Stimulated activated CD4-positive, alpha-beta T cell treated with anti-CD3 and anti-CD28 coated beads, Interleukin-4, amount 100 ng/mL, for 24 hours (primary cell): ENCODE measurements around the gene RAB4A.

Source experiments
- DNase-seq: peaks from one replicate; pipeline ENCODE4 v3.0.0-alpha.2; 2020

Gene RAB4A, protein sequence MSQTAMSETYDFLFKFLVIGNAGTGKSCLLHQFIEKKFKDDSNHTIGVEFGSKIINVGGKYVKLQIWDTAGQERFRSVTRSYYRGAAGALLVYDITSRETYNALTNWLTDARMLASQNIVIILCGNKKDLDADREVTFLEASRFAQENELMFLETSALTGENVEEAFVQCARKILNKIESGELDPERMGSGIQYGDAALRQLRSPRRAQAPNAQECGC

DNA sequence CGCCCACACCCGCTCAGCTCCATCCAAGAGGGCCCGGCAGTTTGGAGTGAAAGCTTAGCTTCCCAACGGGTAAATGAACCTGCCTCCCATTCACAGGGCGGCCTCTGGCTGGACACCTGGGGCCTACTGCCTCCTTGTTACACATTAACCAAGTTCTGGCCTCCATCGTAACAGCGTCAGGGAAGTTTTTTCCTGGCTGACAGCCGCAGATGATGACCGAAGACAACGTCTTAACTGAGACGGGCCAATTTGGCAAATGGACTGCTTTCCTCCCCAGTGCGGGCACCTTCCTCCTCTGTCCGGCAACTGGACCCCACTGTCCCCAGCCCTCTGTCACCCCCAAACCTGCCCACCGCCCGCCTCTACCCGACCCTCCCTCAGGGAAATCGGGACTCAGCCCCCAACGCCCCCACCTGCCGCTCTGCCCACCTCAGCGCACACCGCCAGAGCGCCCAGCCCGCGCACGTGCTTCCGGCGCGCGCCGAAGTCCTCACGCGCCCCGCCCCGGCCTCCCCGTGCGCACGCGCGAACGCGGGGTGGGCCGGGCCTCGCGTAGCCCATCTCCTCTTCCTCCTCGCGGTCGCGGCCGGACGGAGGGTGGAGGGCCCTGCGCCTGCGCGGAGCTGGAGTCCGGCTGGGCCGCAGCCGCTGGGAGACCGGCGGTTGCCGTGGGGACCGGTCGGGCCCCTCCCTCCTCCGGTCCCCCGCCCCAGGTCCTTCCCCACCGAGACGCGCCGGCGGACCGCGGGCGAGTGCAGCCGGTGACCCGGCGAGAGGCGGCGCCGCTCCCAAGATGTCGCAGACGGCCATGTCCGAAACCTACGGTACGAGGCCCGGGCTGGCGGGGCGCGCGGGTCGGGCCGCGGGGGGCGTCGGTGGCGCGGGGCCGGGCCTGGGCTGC, at the start of gene RAB4A:
RAB4A (plus strand) TSS at position 565 of the 901 bp plus-strand sequence; CDS start at position 794, 229 bp downstream.
- peak; percentile 68 for DNase-seq

DNA sequence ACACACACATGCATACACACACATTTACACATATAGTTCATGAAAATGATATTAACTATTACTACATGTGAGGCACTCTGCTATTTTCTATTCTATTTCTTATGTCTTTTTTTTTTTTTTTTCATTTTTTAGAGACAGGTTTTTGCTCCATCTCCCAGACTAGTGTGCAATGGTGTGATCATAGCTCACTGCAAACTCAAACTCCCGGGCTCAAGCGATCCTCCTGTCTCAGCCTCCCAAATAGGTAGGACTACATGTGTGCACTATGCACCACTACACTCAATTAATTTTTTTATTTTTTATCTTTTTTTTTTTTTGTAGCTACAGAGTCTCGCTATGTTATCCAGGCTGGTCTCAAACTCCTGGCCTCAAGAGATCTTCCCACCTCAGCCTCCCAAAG, 48.8 kb upstream of the RAB4A start:
- no peak for DNase-seq

DNA sequence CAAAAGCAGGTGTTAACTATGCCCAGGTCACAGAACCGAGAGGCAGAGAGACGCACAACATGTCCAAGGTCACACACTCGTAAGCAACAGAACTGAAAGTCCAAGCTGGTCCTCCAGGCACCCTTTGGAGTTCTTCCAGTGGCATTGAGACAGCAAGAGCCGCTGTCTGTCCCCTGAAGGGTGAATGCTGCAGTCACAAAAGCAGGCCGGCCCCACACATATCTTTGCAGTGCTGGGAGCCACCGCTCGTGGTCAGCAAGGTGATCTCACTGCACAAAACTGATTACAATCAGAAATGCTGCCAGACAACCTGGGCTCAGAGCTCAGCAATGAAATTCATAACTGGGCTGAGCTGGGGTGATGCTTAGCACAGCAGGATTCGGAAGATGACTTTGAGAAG, 47.4 kb upstream of the RAB4A start:
- DNase-seq, result no peak

DNA sequence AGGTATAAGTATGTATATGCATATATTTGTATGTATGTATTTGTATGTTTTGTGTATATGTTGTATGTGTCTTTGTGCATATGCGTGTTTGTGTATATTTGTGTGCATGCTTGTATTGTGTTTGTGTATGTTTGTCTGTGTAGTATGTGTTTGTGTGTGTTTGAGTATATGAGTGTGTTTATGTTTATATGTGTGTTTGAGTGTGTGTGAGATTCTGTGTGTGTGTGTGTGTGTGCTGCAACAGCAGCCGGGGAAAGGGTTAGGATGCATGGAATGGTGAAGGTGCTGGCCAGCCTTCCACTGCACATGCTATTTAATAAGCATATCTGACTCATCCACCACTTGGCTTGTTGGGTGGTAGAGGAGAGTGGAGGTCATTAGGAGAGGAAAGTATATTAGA, 46.6 kb upstream of the RAB4A start:
- no peak for DNase-seq

DNA sequence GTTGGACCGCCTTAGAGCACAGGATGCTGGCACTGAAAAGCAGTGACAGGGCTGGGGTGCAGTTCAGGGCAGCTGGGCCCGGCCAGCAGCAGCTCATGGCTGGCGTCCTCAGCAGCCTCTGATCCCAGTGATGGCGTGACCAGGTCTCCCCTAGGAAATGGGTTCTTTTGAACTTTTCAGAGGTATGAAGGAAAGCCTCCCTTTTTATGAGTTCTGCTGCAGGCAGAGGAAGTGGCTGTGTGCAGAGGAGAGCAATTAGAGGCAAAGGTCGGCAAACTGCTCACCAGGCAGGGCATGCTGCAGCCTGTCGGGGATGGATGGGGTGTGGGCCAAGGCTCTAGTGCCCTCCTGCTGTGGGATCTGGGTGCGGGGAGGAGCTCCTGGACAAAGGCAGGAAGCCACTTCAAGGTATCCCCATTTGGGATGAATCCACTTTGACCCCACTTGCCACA, 45.6 kb upstream of the RAB4A start:
- DNase-seq, result no peak

DNA sequence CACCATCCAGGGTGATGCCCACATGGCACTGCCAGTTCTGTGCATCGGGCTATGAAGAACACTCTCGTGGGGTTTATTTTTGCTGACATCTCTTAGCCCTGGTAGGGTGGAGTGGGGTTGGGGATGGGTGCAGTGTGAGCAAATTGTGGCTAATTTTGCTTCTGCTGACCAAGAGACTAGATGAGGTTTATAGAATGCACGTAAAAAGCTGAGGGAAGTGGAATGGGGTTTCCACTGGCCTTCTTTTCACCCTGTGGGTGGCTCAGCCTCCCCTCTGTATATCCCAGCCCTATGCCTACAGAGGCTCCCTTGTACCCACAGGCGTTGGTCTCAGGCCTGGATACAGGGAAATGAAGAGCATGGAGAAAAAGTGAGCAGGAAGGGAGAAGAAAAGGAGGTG, 44.1 kb upstream of the RAB4A start:
- no peak for DNase-seq

DNA sequence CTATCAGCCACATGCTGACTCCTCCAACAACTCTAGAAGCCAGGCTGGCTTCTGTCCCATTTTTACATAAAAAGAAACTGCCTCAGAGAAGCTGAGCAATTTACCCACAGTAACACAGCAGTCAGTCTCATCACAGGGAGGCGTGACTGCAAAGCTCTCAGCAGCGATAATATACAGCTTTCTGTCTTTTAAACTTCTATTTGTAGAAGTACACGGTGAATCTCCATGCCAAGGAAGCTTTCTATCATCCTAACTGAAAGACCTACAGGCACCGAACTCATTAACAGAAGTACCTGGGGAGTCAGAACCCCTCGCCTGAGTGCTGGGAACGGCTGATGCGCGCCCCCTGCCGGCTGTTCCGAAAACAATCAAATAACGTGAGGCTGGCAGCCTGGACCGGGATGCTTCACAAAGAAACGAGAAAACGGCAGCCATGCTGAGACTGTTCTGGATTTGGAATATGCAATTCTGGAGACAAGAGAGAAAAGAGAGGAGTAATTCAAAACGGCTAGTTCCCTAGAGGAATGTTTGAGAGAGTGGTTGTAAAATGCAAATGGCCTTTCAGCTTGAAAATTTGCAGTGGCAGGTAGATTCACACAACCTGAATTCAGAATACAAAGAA, 43.5 kb upstream of the RAB4A start:
- DNase-seq, result peak; percentile 84

DNA sequence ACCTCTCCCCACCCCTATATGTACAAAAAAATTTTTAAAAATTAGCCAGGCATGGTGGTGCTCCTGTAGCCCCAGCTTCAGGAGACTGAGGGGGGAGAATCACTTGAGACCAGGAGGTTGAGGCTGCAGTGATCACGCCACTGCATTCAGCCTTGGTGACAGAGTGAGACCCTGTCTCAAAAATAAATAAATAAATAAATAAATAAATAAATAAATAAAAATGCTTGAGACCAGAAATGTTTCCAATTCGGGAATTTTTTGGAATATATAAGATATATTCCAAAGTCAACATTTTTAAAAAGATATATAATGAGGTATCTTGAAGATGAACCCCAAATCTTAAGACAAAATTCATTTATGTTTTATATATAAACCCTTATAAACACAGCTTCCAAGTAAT, 42.4 kb upstream of the RAB4A start:
- DNase-seq, result no peak

DNA sequence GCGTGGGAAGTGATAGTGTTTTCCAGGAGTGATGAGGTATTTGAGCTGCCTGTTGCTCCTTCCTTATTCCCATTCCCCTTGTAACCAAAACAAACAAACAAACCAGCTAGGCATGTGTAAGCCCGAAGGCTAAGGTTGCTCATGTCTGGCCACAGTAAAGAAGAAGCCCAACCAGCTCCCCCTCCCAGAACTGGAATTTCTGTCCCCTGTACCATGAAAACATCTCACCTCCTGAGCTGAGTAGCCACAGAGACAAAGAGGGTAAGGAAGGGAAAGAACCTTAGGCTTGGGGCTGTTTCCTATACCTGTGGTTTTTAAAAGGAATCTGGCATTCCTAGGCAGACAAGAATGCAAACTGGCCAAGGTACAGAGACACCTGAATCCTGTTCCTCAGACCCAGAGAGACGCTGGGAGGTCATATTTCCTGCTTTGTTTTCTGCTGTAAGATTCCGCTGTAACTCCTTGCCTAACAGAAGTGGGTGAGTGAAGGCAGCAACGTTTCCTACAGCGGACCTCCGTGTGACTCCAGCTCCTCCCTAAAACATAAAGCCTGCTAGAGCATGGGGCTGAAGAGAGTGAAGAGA, 41.7 kb upstream of the RAB4A start:
- DNase-seq, result no peak

DNA sequence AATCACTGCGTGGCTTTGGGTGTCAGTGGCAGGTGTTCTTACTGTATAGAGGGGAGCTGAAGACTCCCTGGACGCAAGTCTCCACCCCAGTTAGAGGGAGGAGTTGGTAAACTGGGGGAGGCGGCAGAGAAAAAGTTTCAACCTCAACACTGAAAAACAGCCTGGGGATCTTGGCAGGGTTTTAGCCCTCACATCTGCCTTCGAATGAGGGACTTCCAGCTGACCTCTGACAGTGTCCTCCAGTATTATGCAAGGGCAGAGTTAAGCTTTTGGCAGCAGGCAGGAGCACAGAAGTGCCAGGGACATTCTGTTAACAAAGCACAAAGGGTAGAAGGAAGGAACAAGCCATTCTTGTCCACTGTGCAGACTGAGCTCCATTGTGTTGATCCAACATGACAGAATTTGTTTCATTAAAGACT, 41.2 kb upstream of the RAB4A start:
- DNase-seq, result no peak

DNA sequence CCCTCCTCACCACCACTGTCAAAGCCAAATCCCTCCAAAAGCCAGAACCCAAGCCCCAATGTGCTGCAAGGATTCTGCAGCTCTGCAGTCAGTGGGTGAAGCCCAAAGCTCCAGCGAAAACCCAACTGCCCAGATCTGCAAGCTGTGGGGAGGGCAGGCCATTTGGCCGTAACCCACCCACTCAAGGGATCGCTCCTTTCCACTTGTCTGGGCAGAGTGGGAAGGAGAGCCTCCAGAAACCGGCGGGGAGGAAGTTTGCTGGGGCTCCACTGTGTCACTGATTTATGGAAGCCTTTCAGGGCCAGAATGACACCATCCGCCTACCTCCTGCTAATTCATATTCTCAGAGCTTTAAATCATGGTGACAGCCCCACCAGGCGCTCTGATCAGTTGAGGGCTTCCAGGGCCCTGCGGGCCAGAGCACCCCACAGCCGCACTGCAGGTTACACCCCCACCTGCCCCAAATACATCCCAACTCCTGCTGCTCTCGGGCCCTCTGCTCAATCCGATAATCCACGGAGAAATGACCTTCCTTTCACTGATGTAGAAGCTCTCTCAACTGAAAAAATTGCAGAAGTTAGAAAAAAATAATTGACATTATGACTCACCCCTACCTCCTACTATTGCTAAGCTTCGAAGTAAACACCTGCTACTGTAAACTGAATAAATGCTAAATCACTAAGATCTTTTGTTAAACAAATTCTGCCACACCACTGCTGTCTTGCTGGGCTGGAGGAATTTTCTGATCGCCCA, 40.6 kb upstream of the RAB4A start:
- no peak for DNase-seq

DNA sequence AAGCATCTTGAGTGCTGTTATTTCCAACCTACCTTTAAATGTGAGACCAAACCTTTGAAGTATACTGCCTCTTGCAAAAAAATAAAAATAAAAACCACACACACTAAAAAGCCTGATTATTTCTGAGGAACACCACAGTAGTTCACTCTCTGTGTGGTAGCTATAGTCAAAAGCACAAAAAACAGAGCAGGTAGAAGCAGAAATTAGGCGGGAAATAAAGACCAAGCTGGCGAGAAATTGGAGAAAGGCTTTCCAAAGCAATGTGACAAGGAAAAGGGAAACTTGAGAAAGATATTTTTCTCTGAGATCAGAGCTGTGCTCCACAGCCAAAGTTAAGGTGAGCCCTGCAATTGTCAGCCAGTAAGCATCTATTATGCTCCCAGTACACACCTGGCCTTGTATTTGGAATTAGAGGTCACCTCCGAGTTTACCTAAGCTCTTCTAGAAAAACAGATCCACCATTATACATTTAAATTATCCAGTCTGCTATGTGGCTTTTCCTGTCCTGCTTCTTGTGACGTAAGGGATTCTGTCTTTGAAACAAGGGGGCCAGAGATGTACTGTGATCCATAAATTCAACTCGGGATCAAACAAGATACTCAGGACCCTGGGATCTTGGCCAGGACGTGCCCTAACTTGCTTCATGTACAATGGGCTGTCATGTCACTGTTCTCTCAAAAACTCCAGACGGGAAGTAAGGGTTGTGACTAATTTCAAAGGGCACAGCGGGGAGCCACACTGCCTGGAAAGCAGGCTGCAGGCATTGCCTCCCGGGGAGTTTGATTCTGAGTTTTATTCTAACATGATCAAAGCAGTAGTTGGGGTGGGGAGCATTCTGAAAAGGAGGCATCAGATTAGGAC, 39.8 kb upstream of the RAB4A start:
- no peak for DNase-seq

DNA sequence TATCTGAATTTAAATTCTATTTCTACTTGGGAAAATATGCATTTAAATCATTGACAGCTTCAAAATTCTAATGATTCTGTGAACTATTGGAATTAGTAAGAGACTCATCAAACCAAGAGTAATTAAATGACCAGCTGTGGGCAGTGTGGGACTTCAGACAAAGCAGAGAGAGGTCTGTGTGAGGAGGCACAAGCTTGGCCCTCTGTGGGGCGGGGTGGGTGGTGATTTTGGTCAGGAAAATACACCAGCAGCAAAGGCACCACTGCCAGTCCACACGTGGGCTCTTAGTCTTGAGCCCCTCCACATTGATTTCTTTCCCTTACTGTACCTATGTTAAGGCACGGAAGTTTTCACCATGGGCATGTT, 39.2 kb upstream of the RAB4A start:
- DNase-seq, result no peak

DNA sequence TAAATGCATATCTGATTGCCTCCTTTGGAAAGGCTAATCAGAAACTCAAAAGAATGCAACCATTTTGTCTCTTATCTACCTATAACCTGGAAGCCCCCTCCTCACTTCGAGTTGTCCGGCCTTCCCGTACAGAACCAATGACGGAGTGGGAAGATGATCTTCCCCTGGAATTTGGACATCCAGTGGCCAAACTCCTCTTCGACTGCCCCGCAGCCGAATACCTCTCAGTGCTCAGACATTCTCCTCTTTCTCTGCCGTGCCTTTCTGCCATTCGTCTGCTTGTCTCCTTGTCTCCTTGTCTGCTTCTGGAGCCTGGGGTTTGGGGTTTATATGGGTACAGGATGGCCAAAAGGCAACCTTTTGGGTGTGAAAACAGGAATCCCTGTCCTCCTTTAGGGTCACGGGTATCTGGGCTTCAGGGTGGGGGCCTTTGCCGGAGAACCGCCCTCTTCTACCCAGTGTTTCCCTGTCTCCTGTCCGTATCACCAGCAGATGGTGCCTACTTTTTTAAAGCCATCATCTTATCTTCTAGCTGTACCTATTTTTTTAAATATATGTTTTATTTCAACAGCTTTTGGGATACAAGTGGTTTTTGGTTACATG, 35.9 kb upstream of the RAB4A start:
- DNase-seq, result no peak

DNA sequence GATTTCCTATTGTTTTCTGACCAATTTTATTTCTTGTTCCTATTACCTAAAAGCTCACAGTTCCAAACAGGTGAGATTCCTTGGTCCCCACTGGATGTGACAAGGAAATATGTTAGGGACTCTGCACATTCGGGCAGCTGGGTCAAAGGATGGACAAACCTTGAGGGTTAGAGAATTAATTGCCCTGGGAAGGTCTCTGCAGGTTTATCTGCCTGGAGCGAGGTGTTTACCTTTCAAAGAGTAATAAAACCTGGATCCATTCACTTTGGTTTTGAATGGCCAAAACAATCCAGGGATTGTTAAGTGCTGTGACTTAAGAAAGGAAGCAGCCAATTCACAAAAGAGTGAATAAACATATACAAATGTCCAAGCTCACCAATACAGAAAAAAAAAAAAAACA, 33.6 kb upstream of the RAB4A start:
- DNase-seq, result no peak

DNA sequence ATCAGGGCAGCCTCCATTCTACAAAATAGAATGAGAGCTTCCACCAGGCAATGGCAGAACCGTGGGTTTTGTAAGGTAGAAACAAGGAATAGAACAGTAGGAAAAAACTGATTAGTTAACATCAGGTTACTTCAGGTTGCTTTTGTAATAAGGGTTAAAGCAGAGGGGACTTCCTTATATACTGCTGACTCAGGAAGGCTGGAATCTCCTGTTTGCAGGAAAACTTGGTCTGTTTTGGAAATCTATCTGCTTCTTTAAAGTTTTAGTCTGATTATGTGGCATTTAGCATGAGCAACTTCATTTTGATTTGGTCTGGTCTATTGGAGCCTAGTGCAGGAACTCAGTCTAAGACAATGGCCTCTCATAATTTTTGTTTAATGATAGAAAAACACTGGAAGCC, 32.7 kb upstream of the RAB4A start:
- DNase-seq, result no peak

DNA sequence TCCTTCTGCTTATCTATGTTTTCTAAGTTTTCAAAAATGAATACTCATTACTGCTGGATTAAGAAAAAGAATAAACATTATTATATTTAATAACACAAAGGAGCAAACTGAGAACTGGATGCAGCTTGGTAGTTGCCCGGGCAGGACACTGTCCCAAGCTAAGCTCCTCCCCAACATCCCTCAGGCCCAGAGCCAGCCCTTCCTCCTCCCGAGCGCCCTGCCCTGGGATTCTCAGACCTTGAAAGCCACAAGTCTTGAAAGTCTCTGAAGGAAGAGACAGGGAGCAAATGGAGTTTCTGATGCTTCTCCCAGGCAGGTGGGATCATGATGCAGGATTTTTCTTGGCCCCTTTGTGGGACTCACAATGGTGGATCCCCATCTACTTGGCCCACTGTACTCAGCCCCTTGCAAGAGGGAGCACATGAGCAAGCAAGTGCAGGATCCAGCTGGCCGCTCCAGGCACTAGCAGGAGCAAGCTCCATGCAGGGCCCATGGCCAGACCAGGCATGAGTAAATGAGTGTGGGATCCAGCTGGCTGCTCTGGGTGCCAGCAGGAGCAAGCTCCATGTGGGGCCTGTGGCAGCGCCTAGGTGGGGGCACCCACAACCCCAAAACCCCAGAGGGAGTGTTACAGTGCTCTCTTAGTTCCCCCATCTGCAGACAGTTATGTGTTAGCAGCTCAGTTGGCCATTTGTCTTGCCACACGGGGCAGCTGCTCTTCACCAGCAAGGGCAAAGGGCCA, 32.1 kb upstream of the RAB4A start:
- DNase-seq, result no peak

DNA sequence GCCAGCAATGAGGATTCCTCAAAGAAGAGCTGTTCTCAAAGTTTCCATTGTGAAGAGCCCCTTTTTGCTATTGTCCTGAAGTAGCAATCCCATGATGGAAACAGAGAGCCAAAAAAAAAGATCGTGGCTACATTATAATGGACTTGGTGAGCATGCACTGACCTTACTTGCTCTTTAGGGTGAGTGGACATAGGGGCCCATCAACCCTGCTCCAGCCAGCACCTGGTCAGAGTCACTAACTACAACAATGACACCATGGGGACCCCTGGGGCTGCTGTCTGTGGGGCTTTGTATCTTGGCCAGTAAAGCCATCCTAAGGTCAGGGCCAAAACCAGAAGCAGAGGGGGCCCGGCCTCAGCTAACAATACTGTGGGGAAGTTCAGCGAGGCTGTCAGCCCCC, 30.4 kb upstream of the RAB4A start:
- no peak for DNase-seq

DNA sequence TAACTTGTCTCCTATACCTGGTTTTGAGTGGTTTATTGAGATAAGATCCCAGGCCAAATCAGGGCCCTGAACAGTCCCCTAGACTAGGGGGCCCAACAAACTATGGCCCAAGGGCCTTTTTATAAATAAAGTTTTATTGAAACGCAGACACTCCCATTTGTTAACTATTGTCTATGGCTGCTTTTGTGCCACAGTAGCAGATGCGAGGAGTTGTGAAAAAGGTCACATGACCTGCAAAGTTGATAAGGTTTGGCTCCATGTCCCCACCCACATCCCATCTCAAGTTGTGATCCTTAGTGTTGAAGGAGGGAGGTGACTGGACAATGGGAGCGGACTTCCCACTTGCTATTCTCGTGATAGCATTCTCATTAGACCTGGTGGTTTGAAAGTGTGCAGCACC, 29.5 kb upstream of the RAB4A start:
- DNase-seq, result no peak

DNA sequence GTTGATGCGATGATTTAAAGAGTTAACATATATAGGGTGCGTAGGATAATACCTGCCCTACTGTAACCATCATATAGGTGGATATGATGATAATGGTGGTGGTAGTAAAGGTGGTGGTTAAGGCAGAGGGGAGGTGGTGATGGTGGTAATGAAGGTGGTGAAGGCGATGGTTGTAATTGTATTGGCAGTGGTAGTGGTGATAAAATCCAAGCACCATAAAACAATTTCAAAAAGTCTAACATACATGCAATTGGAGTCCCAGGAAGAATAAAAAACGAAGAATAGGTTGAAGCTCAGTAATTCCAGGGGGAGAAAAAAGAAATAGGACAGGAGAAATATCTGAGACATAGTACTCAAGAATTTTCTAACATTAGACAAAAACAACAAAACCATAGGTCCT, 27.3 kb upstream of the RAB4A start:
- no peak for DNase-seq

DNA sequence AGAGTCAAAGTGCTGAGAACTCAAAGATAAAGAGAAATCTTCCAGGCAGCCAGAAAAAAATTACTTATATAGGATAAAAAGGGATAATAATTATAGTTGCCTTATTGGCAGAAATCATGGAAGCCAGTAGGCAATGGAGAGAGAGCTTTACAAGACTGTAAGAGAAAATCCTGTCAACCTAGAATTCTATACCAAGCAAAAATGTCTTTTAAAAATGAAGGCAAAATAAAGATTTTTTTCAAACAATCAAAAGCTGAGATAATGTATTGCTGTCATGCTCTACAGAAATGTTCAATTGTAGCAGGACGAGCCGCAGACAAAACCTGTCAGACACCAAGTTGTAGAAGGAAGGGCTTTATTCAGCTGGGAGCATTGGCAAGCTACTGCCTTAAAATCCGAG, 26.8 kb upstream of the RAB4A start:
- DNase-seq, result no peak
